ENCODE measurements around the gene SLC38A9.
"Not testable (repeated sequence)": the region's sequence is repeated elsewhere in the genome, so short reads cannot be mapped to it uniquely, and the experiment has no call there.

SLC38A9 gene

GRCh38 chr5:55712023-55712859, at the start of gene SLC38A9:
Gene SLC38A9, minus strand, starts transcription at chr5:55712324. Its CDS starts 14,366 bp downstream, at chr5:55697958.
- Mint-ChIP-seq H3K36me3 (peaks cover 7% of the 10 kb centered on the region), H3K9me3 (peaks cover 5% of the 10 kb centered on the region), H3K4me1 (peaks cover 24% of the 10 kb centered on the region), H3K4me3 (peak within 1 kb of the TSS; percentile 99), H3K27ac (peak within 1 kb of the TSS; percentile 96), H3K27me3 (no peaks in the 10 kb centered on the region)

- H3K9me3 Mint-ChIP-seq, H3K27ac Mint-ChIP-seq, H3K4me3 Mint-ChIP-seq, H3K27me3 Mint-ChIP-seq, H3K36me3 Mint-ChIP-seq: not testable (repeated sequence)
- peaks cover 27% of the 10 kb centered on the region for H3K4me1 Mint-ChIP-seq
Observed at GRCh38 chr5:55761721-55762120, 49.6 kb upstream of the SLC38A9 start.

- H3K4me3 Mint-ChIP-seq, result no peak overlapping the region
- peaks cover 5% of the 10 kb centered on the region for H3K36me3 Mint-ChIP-seq
- H3K27me3 Mint-ChIP-seq, result peaks cover 10% of the 10 kb centered on the region
- H3K27ac Mint-ChIP-seq, result peak overlapping the region; percentile 65
- H3K9me3 Mint-ChIP-seq, result no peaks in the 10 kb centered on the region
- peaks cover 15% of the 10 kb centered on the region for H3K4me1 Mint-ChIP-seq
Observed at GRCh38 chr5:55758714-55759113, 46.6 kb upstream of the SLC38A9 start.

GRCh38 chr5:55758231-55758630, 46.1 kb upstream of the SLC38A9 start:
- Mint-ChIP-seq H3K27me3 (peaks cover 10% of the 10 kb centered on the region), H3K9me3 (no peaks in the 10 kb centered on the region), H3K36me3 (peaks cover 5% of the 10 kb centered on the region), H3K4me1 (peaks cover 10% of the 10 kb centered on the region), H3K4me3 (no peak overlapping the region), H3K27ac (no peak overlapping the region)

GRCh38 chr5:55750499-55750898, 38.4 kb upstream of the SLC38A9 start:
- H3K9me3 Mint-ChIP-seq, result no peaks in the 10 kb centered on the region
- no peak overlapping the region for H3K4me3 Mint-ChIP-seq
- peak overlapping the region; percentile 19 for H3K27ac Mint-ChIP-seq
- no peaks in the 10 kb centered on the region for H3K4me1 Mint-ChIP-seq
- no peaks in the 10 kb centered on the region for H3K27me3 Mint-ChIP-seq
- no peaks in the 10 kb centered on the region for H3K36me3 Mint-ChIP-seq

GRCh38 chr5:55750063-55750462, 37.9 kb upstream of the SLC38A9 start:
- Mint-ChIP-seq H3K27me3 (no peaks in the 10 kb centered on the region), H3K9me3 (no peaks in the 10 kb centered on the region), H3K36me3 (no peaks in the 10 kb centered on the region), H3K27ac (no peak overlapping the region), H3K4me1 (no peaks in the 10 kb centered on the region), H3K4me3 (no peak overlapping the region)

- Mint-ChIP-seq H3K27ac (no peak overlapping the region), H3K27me3 (no peaks in the 10 kb centered on the region), H3K9me3 (no peaks in the 10 kb centered on the region), H3K4me3 (no peak overlapping the region), H3K36me3 (no peaks in the 10 kb centered on the region), H3K4me1 (no peaks in the 10 kb centered on the region)
Observed at GRCh38 chr5:55749387-55749786, 37.3 kb upstream of the SLC38A9 start.

- no peak overlapping the region for H3K27ac Mint-ChIP-seq
- no peaks in the 10 kb centered on the region for H3K4me1 Mint-ChIP-seq
- H3K4me3 Mint-ChIP-seq, result no peak overlapping the region
- no peaks in the 10 kb centered on the region for H3K9me3 Mint-ChIP-seq
- no peaks in the 10 kb centered on the region for H3K27me3 Mint-ChIP-seq
- no peaks in the 10 kb centered on the region for H3K36me3 Mint-ChIP-seq
Observed at GRCh38 chr5:55747778-55748318, 35.7 kb upstream of the SLC38A9 start.

- H3K4me1 Mint-ChIP-seq, result no peaks in the 10 kb centered on the region
- H3K36me3 Mint-ChIP-seq, result no peaks in the 10 kb centered on the region
- H3K4me3 Mint-ChIP-seq, result no peak overlapping the region
- no peak overlapping the region for H3K27ac Mint-ChIP-seq
- H3K9me3 Mint-ChIP-seq, result no peaks in the 10 kb centered on the region
- no peaks in the 10 kb centered on the region for H3K27me3 Mint-ChIP-seq
Observed at GRCh38 chr5:55742778-55743177, 30.7 kb upstream of the SLC38A9 start.

GRCh38 chr5:55737793-55738192, 25.7 kb upstream of the SLC38A9 start, which contains the start of gene DDX4:
Gene DDX4, plus strand, starts transcription at chr5:55738061. Its CDS starts 903 bp downstream, at chr5:55738964.
- Mint-ChIP-seq H3K4me1 (no peaks in the 10 kb centered on the region), H3K36me3 (no peaks in the 10 kb centered on the region), H3K4me3 (no peak within 1 kb of the TSS), H3K27ac (no peak within 1 kb of the TSS), H3K27me3 (no peaks in the 10 kb centered on the region), H3K9me3 (no peaks in the 10 kb centered on the region)

- H3K27me3 Mint-ChIP-seq, result no peaks in the 10 kb centered on the region
- H3K4me3 Mint-ChIP-seq, result no peak overlapping the region
- no peak overlapping the region for H3K27ac Mint-ChIP-seq
- H3K36me3 Mint-ChIP-seq, result no peaks in the 10 kb centered on the region
- H3K9me3 Mint-ChIP-seq, result no peaks in the 10 kb centered on the region
- H3K4me1 Mint-ChIP-seq, result no peaks in the 10 kb centered on the region
Observed at GRCh38 chr5:55734658-55735057, 22.5 kb upstream of the SLC38A9 start.

GRCh38 chr5:55732585-55732984, 20.5 kb upstream of the SLC38A9 start:
- Mint-ChIP-seq H3K27me3 (no peaks in the 10 kb centered on the region), H3K36me3 (no peaks in the 10 kb centered on the region), H3K4me1 (no peaks in the 10 kb centered on the region), H3K4me3 (no peak overlapping the region), H3K9me3 (no peaks in the 10 kb centered on the region), H3K27ac (no peak overlapping the region)

- Mint-ChIP-seq H3K36me3 (no peaks in the 10 kb centered on the region), H3K9me3 (no peaks in the 10 kb centered on the region), H3K4me1 (no peaks in the 10 kb centered on the region), H3K27ac (no peak overlapping the region), H3K27me3 (no peaks in the 10 kb centered on the region), H3K4me3 (no peak overlapping the region)
Observed at GRCh38 chr5:55731848-55732247, 19.7 kb upstream of the SLC38A9 start.

GRCh38 chr5:55724281-55724680, 12.2 kb upstream of the SLC38A9 start:
- no peaks in the 10 kb centered on the region for H3K4me1 Mint-ChIP-seq
- no peaks in the 10 kb centered on the region for H3K9me3 Mint-ChIP-seq
- H3K27me3 Mint-ChIP-seq, result peaks cover 1% of the 10 kb centered on the region
- H3K4me3 Mint-ChIP-seq, result no peak overlapping the region
- H3K27ac Mint-ChIP-seq, result no peak overlapping the region
- no peaks in the 10 kb centered on the region for H3K36me3 Mint-ChIP-seq

- no peak overlapping the region for H3K27ac Mint-ChIP-seq
Observed at GRCh38 chr5:55720188-55720703, 8.1 kb upstream of the SLC38A9 start.

GRCh38 chr5:55719026-55719425, 6.9 kb upstream of the SLC38A9 start:
- not testable (repeated sequence) for H3K9me3 Mint-ChIP-seq, H3K36me3 Mint-ChIP-seq

More at GRCh38 chr5:55720188-55720703, 8.1 kb upstream of the SLC38A9 start:
- H3K4me1 Mint-ChIP-seq, result no peaks in the 10 kb centered on the region
- no peak overlapping the region for H3K4me3 Mint-ChIP-seq
- H3K36me3 Mint-ChIP-seq, result peaks cover 7% of the 10 kb centered on the region
- H3K27me3 Mint-ChIP-seq, result peaks cover 5% of the 10 kb centered on the region
- peaks cover 5% of the 10 kb centered on the region for H3K9me3 Mint-ChIP-seq

More at GRCh38 chr5:55719026-55719425, 6.9 kb upstream of the SLC38A9 start:
- H3K4me1 Mint-ChIP-seq, H3K27ac Mint-ChIP-seq, H3K27me3 Mint-ChIP-seq, H3K4me3 Mint-ChIP-seq: not testable (repeated sequence)

All from activated naive CD4-positive, alpha-beta T cell treated with anti-CD3 and anti-CD28 coated beads, Interleukin-2, amount 50 U/mL, for 24 hours (primary cell).